C1 segment of cervical spinal cord (tissue), 14 donors: Measurements from ENCODE around the gene FAM204A.

Experiments used
- DNase-seq, 14 donors: peaks; one replicate each; lab custom pipeline; 2025; lab: John Stamatoyannopoulos, UW

Gene FAM204A

GRCh38 chr10:118332236-118332635, 9.9 kb downstream of the FAM204A start:
- DNase-seq = no peak

GRCh38 chr10:118330295-118331076, 11.6 kb downstream of the FAM204A start:
- no peak for DNase-seq

GRCh38 chr10:118324140-118324539, 18.0 kb downstream of the FAM204A start:
- DNase-seq = no peak

- DNase-seq = no peak
Observed at GRCh38 chr10:118321724-118322575, 20.2 kb downstream of the FAM204A start.

GRCh38 chr10:118315629-118316028, 26.5 kb downstream of the FAM204A start:
- no peak for DNase-seq

- no peak for DNase-seq
Observed at GRCh38 chr10:118314882-118315281, 27.2 kb downstream of the FAM204A start.

GRCh38 chr10:118311505-118311904, 30.6 kb downstream of the FAM204A start:
- no peak for DNase-seq

GRCh38 chr10:118310822-118311221, 31.3 kb downstream of the FAM204A start:
- no peak for DNase-seq

- DNase-seq = no peak
Observed at GRCh38 chr10:118309911-118310310, 32.2 kb downstream of the FAM204A start.

- no peak for DNase-seq
Observed at GRCh38 chr10:118308664-118309063, 33.5 kb downstream of the FAM204A start.

- no peak for DNase-seq
Observed at GRCh38 chr10:118307859-118308258, 34.3 kb downstream of the FAM204A start.

GRCh38 chr10:118307220-118307619, 34.9 kb downstream of the FAM204A start:
- DNase-seq = no peak

- DNase-seq = no peak
Observed at GRCh38 chr10:118305730-118306129, 36.4 kb downstream of the FAM204A start.

GRCh38 chr10:118304521-118304920, 37.6 kb downstream of the FAM204A start:
- DNase-seq = no peak

- DNase-seq = no peak
Observed at GRCh38 chr10:118301211-118301610, 40.9 kb downstream of the FAM204A start.

GRCh38 chr10:118300320-118300719, 41.8 kb downstream of the FAM204A start:
- no peak for DNase-seq

GRCh38 chr10:118298787-118299186, 43.3 kb downstream of the FAM204A start:
- DNase-seq = no peak

- no peak for DNase-seq
Observed at GRCh38 chr10:118291122-118291521, 51.0 kb downstream of the FAM204A start.

GRCh38 chr10:118290471-118290995, 51.6 kb downstream of the FAM204A start:
- no peak for DNase-seq

- DNase-seq = no peak
Observed at GRCh38 chr10:118287076-118287806, 54.9 kb downstream of the FAM204A start.

- DNase-seq = no peak
Observed at GRCh38 chr10:118286051-118286838, 55.9 kb downstream of the FAM204A start.
